H1 (cell line): Measurements from ENCODE around the gene VGLL4. TPM values are rescaled to one million over a fixed set of nuclear protein-coding genes. Genes with fewer than 3 reads are reported as not detected.

Experiments used
- CTCF ChIA-PET: fragments of 300-600 bp; sonication (Branson Sonifier 250); formaldehyde crosslinking; loops from one replicate; lab custom pipeline; 2021; ENCODE audit not compliant: partially characterized antibody; lab: Charles Lee
- POLR2A ChIA-PET: fragments of 300-600 bp; sonication (Branson Sonifier 250); formaldehyde crosslinking; loops from one replicate; lab custom pipeline; 2021; ENCODE audit warnings: inconsistent platforms; ENCODE audit not compliant: partially characterized antibody; lab: Charles Lee
- DNase-seq, 2 experiments: peaks; one replicate each; pipeline versions ENCODE4 v3.0.0 to v3.0.0-alpha.2; 2010 to 2022; ENCODE audit warnings: low spot score in 2 of 2, low read depth in 1 of 2, mixed read lengths in 1 of 2
- FAIRE-seq: peaks from 2 replicates; lab custom pipeline; 2011; peaks lifted over from hg19 to GRCh38; lab: Jason Lieb, UNC
- H2AFZ ChIP-seq: 2 replicates; pipeline ENCODE4 v1.8.1; 2012; ENCODE audit warnings: low read length, inconsistent platforms
- H2AK5ac ChIP-seq: 2 replicates; pipeline ENCODE4 v1.6.1; 2013; ENCODE audit warnings: low read depth, low read length
- H2BK120ac ChIP-seq: replicated peaks from 2 replicates; pipeline ENCODE3; 2013; ENCODE audit warnings: low read depth, low read length, inconsistent platforms
- H2BK12ac ChIP-seq: 2 replicates; pipeline ENCODE4 v1.6.1; 2013; ENCODE audit warnings: low read depth, low read length
- H2BK15ac ChIP-seq: 2 replicates; pipeline ENCODE4 v1.6.1; 2013; ENCODE audit warnings: low read length
- H2BK20ac ChIP-seq: 2 replicates; pipeline ENCODE4 v1.6.1; 2013; ENCODE audit warnings: low read length
- H2BK5ac ChIP-seq: 2 replicates; pipeline ENCODE4 v1.6.1; 2013; ENCODE audit warnings: low read depth, low read length
- H3K14ac ChIP-seq: 2 replicates; pipeline ENCODE4 v1.6.1; 2013; ENCODE audit warnings: inconsistent platforms; ENCODE audit not compliant: insufficient read length
- H3K18ac ChIP-seq: 2 replicates; pipeline ENCODE4 v1.6.1; 2013; ENCODE audit warnings: low read length; ENCODE audit errors: extremely low read depth
- H3K23ac ChIP-seq: 2 replicates; pipeline ENCODE4 v1.6.1; 2013; ENCODE audit warnings: inconsistent platforms; ENCODE audit not compliant: insufficient read length
- H3K23me2 ChIP-seq: 2 replicates; pipeline ENCODE4 v1.6.1; 2013; ENCODE audit warnings: low read depth, low read length
- H3K27ac ChIP-seq: 2 replicates; pipeline ENCODE4 v1.6.1; 2011; ENCODE audit warnings: low read depth, low read length, inconsistent platforms
- H3K27me3 ChIP-seq, 4 experiments: replicated peaks in 1 of 4; 1 replicate in 1 of 4; 2 replicates in 3 of 4; pipeline versions ENCODE4 v1.6.1 to v1.8.1; 2011 to 2013; ENCODE audit warnings: low read length in 3 of 4, mild to moderate bottlenecking in 3 of 4, inconsistent platforms in 2 of 4, mixed read lengths in 2 of 4, moderate library complexity in 1 of 4; ENCODE audit not compliant: control insufficient read depth in 3 of 4, insufficient read depth in 3 of 4; ENCODE audit errors: extremely low read depth in 1 of 4
- H3K36me3 ChIP-seq, 4 experiments: 2 replicates each; pipeline versions ENCODE4 v1.6.1 to v1.8.1; 2011 to 2013; ENCODE audit warnings: mild to moderate bottlenecking in 4 of 4, low read length in 3 of 4, moderate library complexity in 2 of 4, control low read depth in 1 of 4, inconsistent platforms in 1 of 4; ENCODE audit not compliant: insufficient read depth in 4 of 4, control insufficient read depth in 2 of 4
- H3K4ac ChIP-seq: replicated peaks from 2 replicates; pipeline ENCODE3; 2013; ENCODE audit warnings: low read length, low read depth, mixed read lengths, inconsistent platforms; ENCODE audit not compliant: insufficient read length
- H3K4me1 ChIP-seq, 4 experiments: replicated peaks in 1 of 4; 1 replicate in 1 of 4; 2 replicates in 3 of 4; pipeline versions ENCODE4 v1.6.1 to v1.8.1; 2011 to 2013; ENCODE audit warnings: low read length in 3 of 4, inconsistent platforms in 2 of 4, mixed read lengths in 1 of 4; ENCODE audit not compliant: insufficient read depth in 4 of 4, control insufficient read depth in 3 of 4
- H3K4me2 ChIP-seq, 2 experiments: 2 replicates each; pipeline versions ENCODE4 v1.6.1 to v1.8.1; 2011 to 2013; ENCODE audit warnings: low read depth in 2 of 2, low read length in 2 of 2, control low read depth in 1 of 2, inconsistent platforms in 1 of 2, mild to moderate bottlenecking in 1 of 2; ENCODE audit not compliant: insufficient read depth in 1 of 2
- H3K4me3 ChIP-seq, 4 experiments: fragments of 200-600, 300-600 bp in 1 of 4; sonication (generic), shearing (Covaris generic), sonication (Bioruptor Twin) in 1 of 4; 2 replicates each; pipeline versions ENCODE4 v1.5.1 to v1.8.1; 2011 to 2016; ENCODE audit warnings: low read length in 4 of 4, low read depth in 3 of 4, control low read depth in 2 of 4, inconsistent platforms in 2 of 4, mild to moderate bottlenecking in 2 of 4, mixed read lengths in 1 of 4, moderate library complexity in 1 of 4; ENCODE audit not compliant: insufficient read depth in 2 of 4; ENCODE audit errors: extremely low read depth in 1 of 4
- H3K56ac ChIP-seq: replicated peaks from 2 replicates; pipeline ENCODE3; 2013; ENCODE audit warnings: low read depth, mild to moderate bottlenecking, mixed read lengths, low read length, inconsistent platforms; ENCODE audit not compliant: insufficient read length
- H3K79me1 ChIP-seq: 2 replicates; pipeline ENCODE4 v1.6.1; 2013; ENCODE audit warnings: low read depth, low read length, control low read depth
- H3K79me2 ChIP-seq, 2 experiments: 2 replicates each; pipeline versions ENCODE4 v1.6.1 to v1.8.1; 2012 to 2013; ENCODE audit warnings: low read length in 2 of 2, mild to moderate bottlenecking in 2 of 2, inconsistent platforms in 1 of 2; ENCODE audit not compliant: insufficient read depth in 2 of 2, control insufficient read depth in 1 of 2
- H3K9ac ChIP-seq, 4 experiments: replicated peaks in 1 of 4; 1 replicate in 1 of 4; 2 replicates in 3 of 4; pipeline versions ENCODE4 v1.6.1 to v1.8.1; 2011 to 2013; ENCODE audit warnings: low read depth in 3 of 4, low read length in 3 of 4, control low read depth in 2 of 4, mild to moderate bottlenecking in 2 of 4, moderate library complexity in 2 of 4, inconsistent platforms in 1 of 4; ENCODE audit errors: extremely low read depth in 1 of 4
- H3K9me3 ChIP-seq, 2 experiments: 2 replicates each; pipeline versions ENCODE4 v1.6.1 to v1.8.1; 2012 to 2013; ENCODE audit warnings: mild to moderate bottlenecking in 2 of 2, moderate library complexity in 2 of 2, control low read depth in 1 of 2, inconsistent platforms in 1 of 2, low read depth in 1 of 2, low read length in 1 of 2, mixed read lengths in 1 of 2; ENCODE audit not compliant: insufficient read depth in 2 of 2
- H4K20me1 ChIP-seq, 2 experiments: replicated peaks in 1 of 2; 2 replicates each; pipeline versions ENCODE3 to v1.8.1; 2011 to 2013; ENCODE audit warnings: inconsistent platforms in 2 of 2, low read length in 2 of 2, mild to moderate bottlenecking in 1 of 2; ENCODE audit not compliant: insufficient read depth in 2 of 2, control insufficient read depth in 1 of 2
- H4K5ac ChIP-seq: 2 replicates; pipeline ENCODE4 v1.6.1; 2013; ENCODE audit warnings: low read length, low read depth, mixed read lengths, inconsistent platforms; ENCODE audit not compliant: insufficient read length
- H4K8ac ChIP-seq: 2 replicates; pipeline ENCODE4 v1.8.0; 2013; ENCODE audit warnings: mild to moderate bottlenecking, moderate library complexity, low read length, inconsistent platforms; ENCODE audit not compliant: insufficient read depth; ENCODE audit errors: extremely low read depth
- H4K91ac ChIP-seq: replicated peaks from 2 replicates; pipeline ENCODE3; 2013; ENCODE audit warnings: low read length, mixed read lengths, inconsistent platforms; ENCODE audit not compliant: insufficient read length
- WGBS, 2 experiments: shearing (Covaris generic) in 1 of 2; methylation state at CpG; one replicate each; pipeline versions ENCODE4 v1.1.6 to v1.1.7; 2013 to 2015; ENCODE audit warnings: low lambda C conversion rate in 2 of 2, mixed read lengths in 2 of 2, inconsistent platforms in 1 of 2, low coverage in 1 of 2, missing lambda C conversion rate in 1 of 2; ENCODE audit not compliant: insufficient replicate concordance in 2 of 2, insufficient coverage in 1 of 2, insufficient read length in 1 of 2; ENCODE audit errors: extremely low coverage in 1 of 2, missing lambda C conversion rate in 1 of 2; 5-methylcytosine and 5-hydroxymethylcytosine counted together
- polyA plus RNA-seq, 7 experiments: library from polyadenylated mRNA; depleted of rRNA in 3 of 7; stranded (reverse) in 5 of 7; unstranded in 2 of 7; fragments of >200 nt in 5 of 7; fragments of 200-250 nt in 2 of 7; gene quantifications; 1 replicate in 5 of 7; 2 replicates in 1 of 7; 4 replicates in 1 of 7; pipeline versions ENCODE4 v1.2.1 to v1.2.3, GENCODE V29; 2011 to 2013; ENCODE audit warnings: missing spikeins in 2 of 7, mixed read lengths in 2 of 7
- total RNA-seq: library from RNA; stranded (reverse); fragmentation: NEBNext Ultra II Directional; extraction: Animal tissue kit (Norgen Biotek cat#: 25700); gene quantifications from 2 replicates; pipeline ENCODE4 v1.2.1, GENCODE V29; 2021

Gene VGLL4
- total and polyA plus RNA-seq, 2 of the 8 experiments (the other 6 are each of a cell fraction or from before 2014, with no cell fraction given), result 45.1 to 50.0 TPM

DNA sequence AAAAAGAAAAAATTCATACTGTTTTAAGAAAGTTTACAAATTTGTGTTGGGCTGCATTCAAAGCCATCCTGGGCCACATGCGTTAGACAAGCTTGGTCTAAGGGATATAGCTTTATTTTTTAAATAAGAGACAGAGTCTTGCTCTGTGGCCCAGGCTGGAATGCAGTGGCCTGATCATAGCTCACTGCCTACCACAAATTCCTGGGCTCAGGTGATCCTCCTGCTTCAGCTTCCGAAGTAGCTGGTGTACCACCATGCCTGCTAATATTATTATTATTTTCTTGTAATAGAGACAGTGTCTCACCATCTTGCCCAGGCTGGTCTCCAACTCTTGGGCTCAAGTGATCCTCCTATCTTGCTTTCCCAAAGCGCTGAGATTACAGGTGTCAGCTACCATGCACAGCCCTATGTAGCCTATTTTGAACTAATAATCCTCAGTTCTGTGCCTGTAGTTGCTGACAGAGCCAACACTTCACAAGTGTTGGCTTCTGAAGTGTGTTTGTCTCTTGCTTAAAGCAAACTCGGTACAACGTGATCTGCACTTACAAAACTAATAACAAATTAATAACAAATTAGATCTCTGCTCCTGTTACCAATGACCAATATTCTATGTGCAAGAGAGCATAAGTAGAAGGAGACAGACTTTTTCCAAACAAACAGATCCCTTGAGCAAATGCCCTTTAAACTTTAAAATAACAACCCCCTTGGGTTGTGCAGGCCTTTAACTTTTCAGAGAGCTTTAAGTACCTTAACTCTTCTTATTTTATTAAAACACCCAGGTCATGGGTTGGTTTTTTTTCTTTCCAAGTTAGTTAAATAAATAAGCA is 135.2 kb downstream of the VGLL4 start:
- H3K4me2 ChIP-seq, result no peak overlapping the region
- FAIRE-seq, result no peak

More for the DNA sequence above, 135.2 kb downstream of the VGLL4 start:
- H4K91ac ChIP-seq, result no peak overlapping the region
- no peak overlapping the region for H2AK5ac ChIP-seq
- H2BK12ac ChIP-seq, result no peak overlapping the region
- no peak overlapping the region for H4K8ac ChIP-seq
- H3K14ac ChIP-seq, result no peak overlapping the region
- no peak overlapping the region for H3K4me3 ChIP-seq
- DNase-seq, result peak in 1 of 2 experiments; percentile 38
- 78% methylated on average over 5 of the region's 5 CpGs; no CpG with 5 or more reads in 1 of the 2 experiments for WGBS, 2 experiments
- H3K27ac ChIP-seq, result no peak overlapping the region
- H3K36me3 ChIP-seq, result no peaks in the 10 kb centered on the region
- no peaks in the 10 kb centered on the region for H3K27me3 ChIP-seq
- H3K56ac ChIP-seq, result no peak overlapping the region
- H2AFZ ChIP-seq, result 0 out of 2 replicates have a peak overlapping the region, but pooled peaks have one; percentile 6
- H3K79me1 ChIP-seq, result no peaks in the 10 kb centered on the region
- ChIA-PET CTCF (interaction anchor here (1.2 to 1.3 kb wide), 2 partner anchors 13 to 15 kb away, joined by 3 to 4 read pairs; no protein-coding TSS in a partner anchor), POLR2A (interaction anchor here (0.6 to 1.0 kb wide), 4 partner anchors 9 to 539 kb away, joined by 3 to 4 read pairs (median 3); no protein-coding TSS in a partner anchor)
- no peaks in the 10 kb centered on the region for H3K23me2 ChIP-seq
- H3K9me3 ChIP-seq, result peaks cover 4% of the 10 kb centered on the region in 2 experiments; a peak in 1 of 4 replicates
- peaks cover 2 to 14% (median 5%) of the 10 kb centered on the region in 4 experiments; a peak in 6 of 7 replicates for H3K4me1 ChIP-seq
- no peak overlapping the region for H3K23ac ChIP-seq
- no peak overlapping the region; the same call in 1 of the 2 replicates for H2BK5ac ChIP-seq
- H3K9ac ChIP-seq, result no peak overlapping the region
- H3K18ac ChIP-seq, result no peak overlapping the region
- no peaks in the 10 kb centered on the region for H4K20me1 ChIP-seq
- no peak overlapping the region for H2BK20ac ChIP-seq
- no peak overlapping the region for H2BK15ac ChIP-seq
- no peak overlapping the region for H4K5ac ChIP-seq
- no peak overlapping the region for H2BK120ac ChIP-seq
- no peaks in the 10 kb centered on the region for H3K79me2 ChIP-seq
- H3K4ac ChIP-seq, result no peak overlapping the region
